Mucosa of rectum (tissue), 2 donors: Measurements from ENCODE around the gene PDGFRB.

Source experiments
- H3K27ac ChIP-seq, 2 donors: one replicate each; pipeline ENCODE4 v1.7.0; 2013; ENCODE audit warnings: inconsistent platforms in 2 of 2, low read depth in 2 of 2, low read length in 2 of 2
- H3K27me3 ChIP-seq, 2 donors: one replicate each; pipeline ENCODE4 v1.7.0; 2013; ENCODE audit warnings: low read length in 2 of 2; ENCODE audit not compliant: control insufficient read depth in 2 of 2, insufficient read depth in 2 of 2
- H3K36me3 ChIP-seq, 2 donors: one replicate each; pipeline ENCODE4 v1.7.0; 2013; ENCODE audit warnings: low read length in 2 of 2; ENCODE audit not compliant: control insufficient read depth in 2 of 2, insufficient read depth in 2 of 2
- H3K4me1 ChIP-seq, 2 donors: one replicate each; pipeline ENCODE4 v1.7.0; 2013; ENCODE audit warnings: low read length in 2 of 2, mild to moderate bottlenecking in 1 of 2; ENCODE audit not compliant: control insufficient read depth in 2 of 2, insufficient read depth in 2 of 2
- H3K4me3 ChIP-seq, 2 donors: one replicate each; pipeline ENCODE4 v1.7.0; 2013; ENCODE audit warnings: low read length in 2 of 2
- H3K9ac ChIP-seq, 2 donors: one replicate each; pipeline ENCODE4 v1.7.0; 2013; ENCODE audit warnings: low read length in 2 of 2, low read depth in 1 of 2, mild to moderate bottlenecking in 1 of 2
- H3K9me3 ChIP-seq, 2 donors: one replicate each; pipeline ENCODE4 v1.7.0; 2013; ENCODE audit warnings: low read length in 2 of 2; ENCODE audit not compliant: control insufficient read depth in 2 of 2
- donor health status: healthy.
- donor health status: Normal muscosa, but diverticular disease.

The PDGFRB gene

DNA sequence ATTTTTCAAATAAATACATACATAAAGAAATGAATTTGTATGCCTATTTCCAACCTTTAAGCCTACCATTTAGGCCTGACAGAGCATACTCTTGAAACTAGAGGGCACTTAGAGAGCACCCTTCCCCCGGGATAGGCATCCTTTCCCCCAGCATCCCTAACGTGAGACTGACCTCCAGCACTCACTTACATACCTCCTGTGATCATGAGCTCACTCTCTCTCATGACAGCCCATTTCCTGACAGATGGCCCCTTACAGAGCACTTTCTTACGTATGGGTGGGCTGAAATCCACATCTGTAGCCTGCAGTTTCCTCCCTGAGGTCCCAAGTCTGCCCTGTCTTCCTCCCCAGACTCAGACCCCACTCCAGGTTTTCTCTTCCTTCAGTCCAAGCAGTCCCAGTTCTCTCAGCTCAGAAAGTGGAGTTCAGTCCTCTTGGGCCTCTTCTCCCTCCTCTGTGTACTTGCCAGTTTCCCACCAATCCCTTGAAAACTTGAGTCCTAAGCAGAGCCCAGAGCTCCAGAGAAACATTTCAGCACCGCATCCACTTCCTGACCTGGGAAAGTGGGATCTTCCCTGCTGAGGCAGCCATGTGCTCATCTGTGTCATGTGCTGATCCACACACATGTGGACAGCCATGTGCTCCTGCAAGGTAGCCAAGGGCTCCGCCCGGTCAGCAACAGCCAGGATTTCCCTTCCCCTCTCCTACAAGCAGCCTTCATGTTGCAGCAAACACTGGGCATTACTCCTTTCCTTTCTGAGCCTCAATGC is 8.8 kb upstream of the PDGFRB start:
- H3K4me1 ChIP-seq = peaks cover 38 to 56% of the 10 kb centered on the region in 2 donors
- peak overlapping the region; percentile 41 to 60 for H3K9ac ChIP-seq
- no peaks in the 10 kb centered on the region for H3K9me3 ChIP-seq

DNA sequence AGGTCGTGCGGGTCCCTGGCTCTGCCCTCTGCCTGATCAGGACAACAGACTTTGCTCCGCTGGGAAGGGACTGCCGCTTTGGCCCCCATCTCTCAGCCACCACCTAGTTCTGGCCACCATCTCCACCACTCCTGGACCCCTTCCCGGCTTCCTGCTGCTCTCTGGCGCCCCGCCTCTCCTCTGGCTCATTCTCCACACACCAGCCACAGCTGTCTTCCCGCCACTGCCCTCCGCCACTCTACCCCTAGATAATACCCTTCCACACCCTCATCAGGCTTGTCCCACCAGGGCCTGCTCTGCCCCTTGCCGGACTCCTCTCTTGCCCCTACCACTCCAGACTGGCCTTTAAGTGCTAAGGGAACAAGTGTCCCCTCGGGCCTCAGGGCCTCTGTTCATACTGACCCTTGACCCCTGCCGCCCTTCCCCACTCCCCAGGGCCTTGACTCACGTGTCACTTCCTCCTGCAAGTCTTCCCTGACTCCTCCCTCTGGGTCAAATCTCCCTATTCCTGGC is 8.0 kb upstream of the PDGFRB start:
- Histone ChIP-seq H3K9me3 (no peaks in the 10 kb centered on the region), H3K4me3 (peak overlapping the region in 1 of 2 donors; percentile 30), H3K4me1 (peaks cover 34 to 49% of the 10 kb centered on the region in 2 donors), H3K36me3 (no peaks in the 10 kb centered on the region), H3K27ac (peak overlapping the region; percentile 95 to 97), H3K27me3 (peaks cover 0 to 2% of the 10 kb centered on the region in 2 donors), H3K9ac (peak overlapping the region; percentile 41 to 60)

More for the DNA sequence above, 8.8 kb upstream of the PDGFRB start:
- Histone ChIP-seq H3K4me3 (peak overlapping the region; percentile 12 to 31), H3K27ac (peak overlapping the region; percentile 95 to 97), H3K27me3 (peaks cover 0 to 2% of the 10 kb centered on the region in 2 donors), H3K36me3 (peaks cover 1 to 2% of the 10 kb centered on the region in 2 donors)

- Histone ChIP-seq H3K9ac (peak overlapping the region; percentile 2 to 41), H3K27ac (peak overlapping the region; percentile 95 to 97), H3K4me1 (peaks cover 34 to 49% of the 10 kb centered on the region in 2 donors), H3K36me3 (no peaks in the 10 kb centered on the region), H3K9me3 (no peaks in the 10 kb centered on the region), H3K27me3 (peaks cover 0 to 2% of the 10 kb centered on the region in 2 donors), H3K4me3 (no peak overlapping the region)
Observed at GRCh38 chr5:150163035-150163434, 7.4 kb upstream of the PDGFRB start.

DNA sequence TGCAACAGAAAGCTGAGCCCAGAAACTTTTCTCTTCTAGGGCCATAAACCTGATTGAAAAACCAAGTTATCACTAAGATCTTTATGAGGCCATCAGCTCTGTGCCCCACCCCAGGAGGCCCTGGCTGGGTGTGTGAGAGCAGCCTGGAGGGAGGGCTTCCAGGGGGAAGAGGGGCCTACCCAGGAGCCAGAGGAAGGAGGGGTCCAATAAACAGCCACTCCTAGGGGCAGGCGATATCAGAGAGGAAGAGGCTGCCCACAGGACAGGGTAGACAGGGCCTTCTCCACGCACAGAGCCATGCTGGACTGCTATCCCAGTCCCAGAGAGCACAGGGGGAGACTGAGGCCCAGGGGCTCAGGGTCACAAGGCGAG is 6.5 kb upstream of the PDGFRB start:
- H3K9ac ChIP-seq = peak overlapping the region; percentile 63 to 64
- H3K27ac ChIP-seq = peak overlapping the region; percentile 95 to 97
- no peaks in the 10 kb centered on the region for H3K36me3 ChIP-seq
- no peaks in the 10 kb centered on the region for H3K9me3 ChIP-seq
- H3K4me1 ChIP-seq = peaks cover 34 to 49% of the 10 kb centered on the region in 2 donors
- H3K4me3 ChIP-seq = peak overlapping the region; percentile 13 to 61
- no peaks in the 10 kb centered on the region for H3K27me3 ChIP-seq

DNA sequence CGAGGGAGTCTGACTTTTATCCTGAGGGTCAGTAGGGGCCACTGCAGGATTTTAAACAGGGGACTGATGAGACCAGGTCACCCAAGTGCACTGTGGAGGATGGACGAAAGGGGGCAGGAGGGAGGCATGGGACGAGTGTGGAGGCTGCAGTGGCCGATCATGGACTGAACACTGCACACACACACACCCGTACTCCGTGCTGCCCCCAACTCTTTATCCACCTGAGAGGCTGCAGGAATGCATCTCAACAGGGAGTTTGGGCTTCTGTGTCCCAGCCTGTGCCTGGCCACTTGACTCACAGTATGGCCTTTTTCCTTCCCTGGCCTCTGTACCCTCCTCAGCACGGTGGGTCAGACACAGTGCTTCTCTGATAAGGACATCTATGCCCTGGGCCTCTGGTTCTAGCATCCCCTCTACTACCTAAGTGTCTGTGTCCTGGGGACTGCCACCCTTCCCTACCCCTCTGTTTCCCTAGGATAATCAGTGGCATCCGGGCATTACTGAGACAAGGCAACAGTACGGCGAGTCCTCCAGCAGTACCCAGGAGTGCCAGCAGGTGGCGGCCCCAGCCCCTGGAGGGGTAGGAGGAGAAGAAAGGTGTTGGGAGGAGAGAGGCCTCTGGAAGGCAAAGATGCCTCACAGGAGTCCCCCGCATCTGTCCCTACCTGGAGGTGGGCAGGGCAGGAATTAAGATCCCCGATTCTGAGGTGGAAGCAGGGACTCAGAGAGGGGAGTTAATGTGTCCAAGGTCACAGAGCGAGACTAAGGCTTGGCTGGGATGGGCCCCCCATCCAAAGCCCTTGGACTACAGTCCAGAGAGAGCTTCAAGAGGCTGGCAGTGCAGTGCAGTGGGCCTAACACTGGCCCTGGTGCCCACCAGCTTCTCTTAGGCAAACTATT is 5.8 kb upstream of the PDGFRB start:
- Histone ChIP-seq H3K9ac (peak overlapping the region; percentile 63 to 64), H3K4me1 (peaks cover 34 to 49% of the 10 kb centered on the region in 2 donors), H3K27ac (peak overlapping the region; percentile 93 to 97), H3K9me3 (no peaks in the 10 kb centered on the region), H3K4me3 (peak overlapping the region; percentile 13 to 61), H3K27me3 (no peaks in the 10 kb centered on the region), H3K36me3 (no peaks in the 10 kb centered on the region)

DNA sequence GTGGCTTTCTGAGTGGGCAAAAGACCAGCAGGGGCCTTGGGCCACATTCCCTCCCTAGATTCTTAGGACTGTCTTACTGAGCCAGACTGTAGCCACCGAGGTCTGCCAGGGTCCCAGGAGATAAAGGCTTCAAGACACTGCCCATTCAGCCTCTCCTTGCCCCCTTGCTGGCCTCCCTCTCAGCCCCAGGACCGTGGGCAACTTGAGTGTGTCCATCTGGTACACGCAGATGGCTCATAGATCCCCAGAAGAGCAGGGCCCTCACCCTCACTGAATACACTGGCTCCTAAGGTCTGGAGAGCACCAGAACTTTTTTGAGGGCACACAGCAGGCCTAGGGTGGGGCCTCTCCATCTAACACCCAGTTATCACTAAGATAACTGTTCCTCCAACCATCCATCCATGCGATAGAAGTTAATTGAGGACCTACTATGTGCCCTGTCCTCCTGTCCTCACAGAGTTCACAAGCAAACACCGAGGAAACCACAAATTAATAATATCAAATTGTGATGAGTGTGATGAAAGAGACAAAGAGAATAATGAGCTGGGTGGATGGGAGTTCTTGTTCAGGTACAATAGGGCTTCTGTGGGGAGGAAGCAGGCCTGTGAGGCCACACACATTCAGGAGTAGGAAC is 4.9 kb upstream of the PDGFRB start:
- H3K27ac ChIP-seq = peak overlapping the region; percentile 9 to 34
- peaks cover 32 to 47% of the 10 kb centered on the region in 2 donors for H3K4me1 ChIP-seq
- no peaks in the 10 kb centered on the region for H3K9me3 ChIP-seq
- no peaks in the 10 kb centered on the region for H3K36me3 ChIP-seq
- no peak overlapping the region for H3K4me3 ChIP-seq
- H3K27me3 ChIP-seq = no peaks in the 10 kb centered on the region
- H3K9ac ChIP-seq = no peak overlapping the region

- Histone ChIP-seq H3K27ac (peak overlapping the region in 1 of 2 donors; percentile 34), H3K4me1 (peaks cover 24 to 39% of the 10 kb centered on the region in 2 donors), H3K9ac (no peak overlapping the region)
Observed at GRCh38 chr5:150159741-150160179, 4.1 kb upstream of the PDGFRB start.

DNA sequence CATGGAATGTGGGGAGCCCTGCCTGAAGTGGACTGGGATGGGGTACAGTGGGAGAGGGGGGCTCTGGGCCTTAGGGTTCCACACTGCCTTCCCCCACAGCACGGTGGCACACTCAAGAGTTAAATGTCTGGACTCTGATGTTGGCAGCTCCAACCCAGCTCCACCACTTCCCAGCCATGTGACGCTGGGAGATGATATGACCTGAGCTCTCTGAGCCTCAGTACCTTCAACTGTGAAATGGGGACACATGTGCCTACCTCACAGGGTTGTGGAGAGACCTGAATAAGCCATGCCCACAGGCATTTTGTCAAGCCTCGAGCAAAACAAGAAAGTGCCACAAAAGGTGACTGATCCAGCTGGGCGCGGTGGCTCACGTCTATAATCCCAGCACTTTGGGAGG is 3.4 kb upstream of the PDGFRB start:
- no peak overlapping the region for H3K9ac ChIP-seq
- peak overlapping the region; percentile 56 to 59 for H3K27ac ChIP-seq
- no peak overlapping the region for H3K4me3 ChIP-seq
- H3K27me3 ChIP-seq = no peaks in the 10 kb centered on the region
- no peaks in the 10 kb centered on the region for H3K36me3 ChIP-seq
- peaks cover 18 to 32% of the 10 kb centered on the region in 2 donors for H3K4me1 ChIP-seq
- H3K9me3 ChIP-seq = no peaks in the 10 kb centered on the region

More at GRCh38 chr5:150159741-150160179, 4.1 kb upstream of the PDGFRB start:
- no peaks in the 10 kb centered on the region for H3K36me3 ChIP-seq
- no peaks in the 10 kb centered on the region for H3K9me3 ChIP-seq
- H3K27me3 ChIP-seq = no peaks in the 10 kb centered on the region
- no peak overlapping the region for H3K4me3 ChIP-seq

GRCh38 chr5:150158170-150158949 is 2.7 kb upstream of the PDGFRB start:
- Histone ChIP-seq H3K27ac (peak overlapping the region; percentile 56 to 59), H3K36me3 (no peaks in the 10 kb centered on the region), H3K9ac (no peak overlapping the region), H3K27me3 (no peaks in the 10 kb centered on the region), H3K4me1 (peaks cover 12 to 25% of the 10 kb centered on the region in 2 donors), H3K9me3 (no peaks in the 10 kb centered on the region), H3K4me3 (no peak overlapping the region)
